ENCODE measurements around the gene TJP2. TPM values are rescaled to one million over a fixed set of nuclear protein-coding genes. Genes with fewer than 3 reads are reported as not detected.

TJP2 gene
- total RNA-seq, 1 experiment from 2014 or later, result 106 TPM

GRCh38 chr9:69180200-69180599, 6.1 kb downstream of the TJP2 start:
- POLR2A ChIA-PET (ENCODE audit: unreplicated experiment), result interaction anchor here (1.2 kb wide), 1 partner anchor 58 kb away, joined by 5 read pairs; no protein-coding TSS in a partner anchor
- H3K4me2 ChIP-seq (ENCODE audit: low read length), result peak overlapping the region; percentile 81
- H3K9me2 ChIP-seq (replicated peaks; ENCODE audit: low read length), result no peaks in the 10 kb centered on the region
- peaks cover 77% of the 10 kb centered on the region for H3K79me2 ChIP-seq (ENCODE audit: low read length)
- H3K36me3 ChIP-seq (ENCODE audit: low read depth, low read length), result no peaks in the 10 kb centered on the region
- CTCF ChIA-PET, result interaction anchor here (1.0 to 1.2 kb wide), 2 partner anchors 13 to 59 kb away, joined by 5 to 12 read pairs; no protein-coding TSS in a partner anchor
- TF ChIP-seq EZH2phosphoT487 (IDR thresholded peaks at IDR 0.05; ENCODE audit: borderline replicate concordance, low read length), result no peak
- no peak for TF ChIP-seq EZH2 (IDR thresholded peaks at IDR 0.05; ENCODE audit: low read length, unreplicated experiment)
- TF ChIP-seq CTCF (conservative IDR thresholded peaks at IDR 0.05; ENCODE audit: low read depth, low read length), result no peak
- H3K27ac ChIP-seq (ENCODE audit: low read length), result peak overlapping the region; percentile 93
- peak overlapping the region; percentile 38 for H3K4me3 ChIP-seq (ENCODE audit: low read length)
- H3K9ac ChIP-seq (ENCODE audit: low read length), result peak overlapping the region; percentile 59
- H2AFZ ChIP-seq (ENCODE audit: low read length), result no peak overlapping the region
- ATAC-seq (no peak), DNase-seq (no peak)
- H3K4me1 ChIP-seq (ENCODE audit: insufficient read depth, low read length), result peaks cover 69% of the 10 kb centered on the region
- H4K20me1 ChIP-seq (ENCODE audit: low read length), result no peaks in the 10 kb centered on the region
- no TSS peak for BruUV-seq (replicated peaks)
- intact Hi-C loops (cut with micrococcal nuclease), result no loop called here
- peaks cover 20% of the 10 kb centered on the region for H3F3A ChIP-seq (ENCODE audit: low read length, unreplicated experiment)
- H3K27me3 ChIP-seq (ENCODE audit: low read length), result no peaks in the 10 kb centered on the region
- H3K9me3 ChIP-seq (ENCODE audit: low read length), result no peaks in the 10 kb centered on the region

GRCh38 chr9:69180670-69181069, 6.6 kb downstream of the TJP2 start:
- TF ChIP-seq EZH2phosphoT487 (IDR thresholded peaks at IDR 0.05; ENCODE audit: borderline replicate concordance, low read length), result no peak
- TF ChIP-seq EZH2 (IDR thresholded peaks at IDR 0.05; ENCODE audit: low read length, unreplicated experiment), result no peak
- no peak for TF ChIP-seq CTCF (conservative IDR thresholded peaks at IDR 0.05; ENCODE audit: low read depth, low read length)
- Histone ChIP-seq H3K27me3 (ENCODE audit: low read length) (no peaks in the 10 kb centered on the region), H2AFZ (ENCODE audit: low read length) (no peak overlapping the region), H3K9me2 (replicated peaks; ENCODE audit: low read length) (no peaks in the 10 kb centered on the region), H3K9ac (ENCODE audit: low read length) (peak overlapping the region; percentile 59), H3K4me2 (ENCODE audit: low read length) (peak overlapping the region; percentile 81), H3K79me2 (ENCODE audit: low read length) (peaks cover 73% of the 10 kb centered on the region), H3K4me1 (ENCODE audit: insufficient read depth, low read length) (peaks cover 64% of the 10 kb centered on the region), H3K36me3 (ENCODE audit: low read depth, low read length) (no peaks in the 10 kb centered on the region), H3K4me3 (ENCODE audit: low read length) (peak overlapping the region; percentile 38), H3F3A (ENCODE audit: low read length, unreplicated experiment) (peaks cover 20% of the 10 kb centered on the region), H3K9me3 (ENCODE audit: low read length) (no peaks in the 10 kb centered on the region), H3K27ac (ENCODE audit: low read length) (peak overlapping the region; percentile 93), H4K20me1 (ENCODE audit: low read length) (no peaks in the 10 kb centered on the region)
- ATAC-seq (peak; percentile 83), DNase-seq (peak; percentile 93)
- POLR2A ChIA-PET (ENCODE audit: unreplicated experiment), result interaction anchor here (1.2 kb wide), 1 partner anchor 59 kb away, joined by 5 read pairs; no protein-coding TSS in a partner anchor
- intact Hi-C loops (cut with micrococcal nuclease), result no loop called here
- CTCF ChIA-PET, result interaction anchor here (1.0 to 1.2 kb wide), 2 partner anchors 13 to 60 kb away, joined by 5 to 12 read pairs; no protein-coding TSS in a partner anchor
- BruUV-seq (replicated peaks), result no TSS peak

- TF ChIP-seq EZH2phosphoT487 (IDR thresholded peaks at IDR 0.05; ENCODE audit: borderline replicate concordance, low read length), result no peak
- no peak for TF ChIP-seq CTCF (conservative IDR thresholded peaks at IDR 0.05; ENCODE audit: low read depth, low read length)
- TF ChIP-seq EZH2 (IDR thresholded peaks at IDR 0.05; ENCODE audit: low read length, unreplicated experiment), result no peak
- Histone ChIP-seq H3F3A (ENCODE audit: low read length, unreplicated experiment) (peaks cover 20% of the 10 kb centered on the region), H3K79me2 (ENCODE audit: low read length) (peaks cover 69% of the 10 kb centered on the region), H3K4me3 (ENCODE audit: low read length) (no peak overlapping the region), H3K27ac (ENCODE audit: low read length) (peak overlapping the region; percentile 93), H4K20me1 (ENCODE audit: low read length) (no peaks in the 10 kb centered on the region), H3K4me1 (ENCODE audit: insufficient read depth, low read length) (peaks cover 62% of the 10 kb centered on the region), H3K27me3 (ENCODE audit: low read length) (no peaks in the 10 kb centered on the region), H3K9ac (ENCODE audit: low read length) (no peak overlapping the region), H3K4me2 (ENCODE audit: low read length) (peak overlapping the region; percentile 75; the same call in 1 of the 2 replicates), H3K9me3 (ENCODE audit: low read length) (no peaks in the 10 kb centered on the region), H2AFZ (ENCODE audit: low read length) (no peak overlapping the region), H3K9me2 (replicated peaks; ENCODE audit: low read length) (no peaks in the 10 kb centered on the region), H3K36me3 (ENCODE audit: low read depth, low read length) (no peaks in the 10 kb centered on the region)
- ChIA-PET CTCF (no interaction called here), POLR2A (ENCODE audit: unreplicated experiment) (no interaction called here)
- intact Hi-C loops (cut with micrococcal nuclease), result no loop called here
- DNase-seq (no peak), ATAC-seq (no peak)
- no TSS peak for BruUV-seq (replicated peaks)
Measured at GRCh38 chr9:69181908-69182353, 7.9 kb downstream of the TJP2 start.

All from PC-3 (cell line).